ENCODE measurements around the gene DOCK10. TPM values are rescaled to one million over a fixed set of nuclear protein-coding genes. Genes with fewer than 3 reads are reported as not detected.
A peak's percentile ranks its signal among the peaks of the same experiment; 100 is the strongest.

DOCK10 gene
- total and polyA plus RNA-seq, 8 donors: 0.89 to 33.8 (median 3.2) TPM

- no peak for TF ChIP-seq POLR2A (IDR thresholded peaks at IDR 0.05)
- no peak for TF ChIP-seq POLR2AphosphoS5 (IDR thresholded peaks at IDR 0.05)
- TF ChIP-seq EP300 (IDR thresholded peaks at IDR 0.05): no peak
- TF ChIP-seq CTCF (IDR thresholded peaks at IDR 0.05): no peak
- 56 to 81% (median 71%) methylated on average over 3 of the region's 3 CpGs for WGBS, 5 donors
- Histone ChIP-seq H3K4me1 (no peaks in the 10 kb centered on the region), H3K27me3 (no peaks in the 10 kb centered on the region), H3K9me3 (no peaks in the 10 kb centered on the region), H3K4me3 (no peak overlapping the region), H3K36me3 (peaks cover 0 to 41% (median 13%) of the 10 kb centered on the region in 4 donors), H3K27ac (no peak overlapping the region)
- peak in 1 of 2 donors; percentile 37 for DNase-seq
- intact Hi-C loops (cut with DNase I; ENCODE audit: low total_unique reads): no loop called here
Measured at GRCh38 chr2:224793946-224794345, 248.3 kb downstream of the DOCK10 start.

- Histone ChIP-seq H3K4me1 (no peaks in the 10 kb centered on the region), H3K36me3 (peaks cover 0 to 33% (median 15%) of the 10 kb centered on the region in 4 donors), H3K4me3 (no peak overlapping the region), H3K27me3 (no peaks in the 10 kb centered on the region), H3K27ac (no peak overlapping the region), H3K9me3 (no peaks in the 10 kb centered on the region)
- TF ChIP-seq EP300 (IDR thresholded peaks at IDR 0.05) (no peak), CTCF (IDR thresholded peaks at IDR 0.05) (no peak), POLR2AphosphoS5 (IDR thresholded peaks at IDR 0.05) (no peak), POLR2A (IDR thresholded peaks at IDR 0.05) (no peak)
- intact Hi-C loops (cut with DNase I; ENCODE audit: low total_unique reads): no loop called here
- no peak for DNase-seq
- WGBS, 5 donors: 90 to 97% (median 94%) methylated on average over 7 of the region's 7 CpGs
Measured at GRCh38 chr2:224786848-224787247, 255.4 kb downstream of the DOCK10 start.

- H3K27me3 ChIP-seq: no peaks in the 10 kb centered on the region
- no peak overlapping the region for H3K4me3 ChIP-seq
- no peaks in the 10 kb centered on the region for H3K4me1 ChIP-seq
- DNase-seq: no peak
- TF ChIP-seq CTCF (IDR thresholded peaks at IDR 0.05) (no peak), EP300 (IDR thresholded peaks at IDR 0.05) (no peak), POLR2A (IDR thresholded peaks at IDR 0.05) (no peak), POLR2AphosphoS5 (IDR thresholded peaks at IDR 0.05) (no peak)
- intact Hi-C loops (cut with DNase I; ENCODE audit: low total_unique reads): loop anchor here (5.0 kb wide), 1 partner anchor 424 kb away; no protein-coding TSS in a partner anchor
- H3K27ac ChIP-seq: no peak overlapping the region
- no peaks in the 10 kb centered on the region for H3K9me3 ChIP-seq
- peaks cover 0 to 22% (median 3%) of the 10 kb centered on the region in 4 donors for H3K36me3 ChIP-seq
Measured at GRCh38 chr2:224781400-224781799, 260.9 kb downstream of the DOCK10 start.

GRCh38 chr2:224780823-224781222, 261.4 kb downstream of the DOCK10 start:
- no peak overlapping the region for H3K4me3 ChIP-seq
- H3K9me3 ChIP-seq: no peaks in the 10 kb centered on the region
- H3K36me3 ChIP-seq: peaks cover 0 to 16% (median 1%) of the 10 kb centered on the region in 4 donors
- no peaks in the 10 kb centered on the region for H3K4me1 ChIP-seq
- WGBS, 5 donors: 79 to 94% (median 94%) methylated on average over 7 of the region's 7 CpGs
- DNase-seq: peak in 1 of 2 donors; percentile 8
- TF ChIP-seq EP300 (IDR thresholded peaks at IDR 0.05) (no peak), POLR2AphosphoS5 (IDR thresholded peaks at IDR 0.05) (no peak), CTCF (IDR thresholded peaks at IDR 0.05) (no peak), POLR2A (IDR thresholded peaks at IDR 0.05) (no peak)
- no peaks in the 10 kb centered on the region for H3K27me3 ChIP-seq
- intact Hi-C loops (cut with DNase I; ENCODE audit: low total_unique reads): loop anchor here (5.0 kb wide), 1 partner anchor 424 kb away; no protein-coding TSS in a partner anchor
- no peak overlapping the region for H3K27ac ChIP-seq

Data from stomach (tissue), 9 donors.